NCI-H345 (cell line): ENCODE data around the gene HCCS.
A peak's percentile ranks its signal among the peaks of the same experiment; 100 is the strongest.
"Not testable (repeated sequence)": the region's sequence is repeated elsewhere in the genome, so short reads cannot be mapped to it uniquely, and the experiment has no call there.

Source experiments
- DNase-seq: peaks from one replicate; lab custom pipeline; 2025; lab: John Stamatoyannopoulos, UW

HCCS gene

GRCh38 chrX:11123087-11123486 lies 12.0 kb downstream of the HCCS start:
- DNase-seq: not testable (repeated sequence)

DNA sequence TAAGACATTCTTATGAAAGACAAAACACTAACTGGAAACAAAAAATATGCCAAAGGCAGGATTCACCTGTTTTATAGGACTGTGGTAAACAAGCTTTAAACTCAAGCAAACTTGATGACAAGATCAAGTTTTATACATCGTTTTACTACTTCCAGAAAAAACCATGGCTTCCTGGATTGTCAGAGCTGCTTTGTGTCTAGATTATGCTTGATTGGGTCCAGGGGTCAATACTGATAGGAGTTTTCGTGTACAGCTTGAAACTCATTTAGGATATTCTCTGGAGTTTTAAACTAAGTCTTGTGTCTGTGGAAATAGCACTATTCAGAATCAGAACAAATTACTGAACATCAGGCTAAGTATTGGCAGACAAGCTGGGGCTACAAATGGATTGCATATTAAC lies 13.0 kb downstream of the HCCS start:
- DNase-seq: no peak

GRCh38 chrX:11125060-11125459 lies 13.9 kb downstream of the HCCS start:
- DNase-seq: no peak

- no peak for DNase-seq
These were observed 18.5 kb downstream of the HCCS start for GRCh38 chrX:11129534-11130105.

GRCh38 chrX:11130136-11130535 lies 19.0 kb downstream of the HCCS start:
- DNase-seq: no peak

- no peak for DNase-seq
These were observed 20.0 kb downstream of the HCCS start for GRCh38 chrX:11131146-11131545.

DNA sequence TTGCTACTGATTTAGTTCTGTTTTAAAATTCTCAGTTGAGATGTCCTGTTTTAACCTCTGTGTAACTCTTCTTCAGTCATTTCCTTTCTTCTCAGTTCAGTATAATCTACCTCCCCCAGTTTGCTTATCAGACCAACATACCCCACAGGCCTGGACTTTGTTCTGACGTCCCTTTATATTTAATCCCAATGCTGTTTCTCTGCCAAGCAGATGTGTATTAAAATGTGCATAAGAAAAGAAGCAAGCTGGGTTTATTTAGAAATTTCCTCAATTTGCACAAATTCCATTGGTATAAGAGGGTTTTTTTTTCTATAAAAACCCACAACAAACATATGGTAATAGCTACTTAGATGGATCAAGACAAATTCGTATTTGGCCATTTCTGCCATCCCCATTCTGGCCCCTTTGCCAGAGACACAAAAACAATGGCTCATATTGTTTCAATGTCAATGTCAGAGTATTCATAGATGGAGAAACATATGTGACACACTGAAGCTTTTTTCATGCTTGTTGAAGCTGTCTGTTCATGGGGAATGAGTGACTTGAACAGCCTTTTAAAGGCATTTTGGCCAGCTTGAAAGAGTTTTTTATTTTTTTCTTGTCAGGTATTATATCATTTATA lies 24.5 kb downstream of the HCCS start:
- no peak for DNase-seq

GRCh38 chrX:11137543-11138139 lies 26.5 kb downstream of the HCCS start:
- peak; percentile 3 for DNase-seq

DNA sequence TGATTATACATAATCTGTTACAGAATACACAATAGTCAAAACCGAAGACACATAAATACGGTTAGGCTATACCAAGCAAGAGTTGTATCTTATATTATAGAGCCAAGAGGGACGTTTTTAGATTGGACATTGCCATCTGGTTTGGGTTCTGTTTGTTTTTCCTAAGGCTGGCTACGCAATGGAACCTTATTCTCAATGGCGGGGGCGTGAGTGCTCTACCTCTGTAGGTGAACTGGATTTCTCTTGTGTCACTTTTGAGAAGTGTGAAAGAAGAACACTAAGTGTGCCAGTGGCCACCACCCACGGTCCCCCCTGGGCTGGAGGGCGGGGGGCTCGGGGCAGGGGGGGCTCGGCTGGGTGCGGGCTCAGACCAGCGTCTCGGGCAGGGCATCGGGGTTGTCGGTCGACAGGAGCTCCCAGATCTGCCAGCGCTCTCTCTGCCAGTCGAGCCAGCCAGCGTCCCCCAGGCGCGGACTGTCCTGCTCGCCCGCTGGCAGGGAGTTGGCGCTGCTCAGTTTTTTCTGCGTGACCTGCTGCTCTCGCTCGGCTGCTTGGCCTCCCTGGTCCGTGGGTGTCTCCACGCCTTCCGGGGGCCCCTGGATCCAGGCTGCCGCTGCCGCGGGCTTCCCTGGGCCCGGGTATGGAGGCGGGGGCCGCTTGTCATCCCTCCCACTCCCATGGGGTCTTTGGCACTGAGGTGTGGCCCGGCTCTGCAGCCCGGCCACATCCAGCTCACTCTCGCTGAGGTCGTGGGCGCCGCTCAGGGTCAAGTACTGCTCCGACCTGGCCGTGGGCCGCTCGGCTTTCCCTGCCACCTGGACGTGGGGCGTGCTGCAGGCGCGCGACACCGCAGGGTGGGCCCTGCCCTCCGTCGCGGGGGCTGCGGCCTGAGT lies 27.6 kb downstream of the HCCS start:
- no peak for DNase-seq

GRCh38 chrX:11143931-11144678 lies 33.0 kb downstream of the HCCS start:
- peak; percentile 74 for DNase-seq

DNA sequence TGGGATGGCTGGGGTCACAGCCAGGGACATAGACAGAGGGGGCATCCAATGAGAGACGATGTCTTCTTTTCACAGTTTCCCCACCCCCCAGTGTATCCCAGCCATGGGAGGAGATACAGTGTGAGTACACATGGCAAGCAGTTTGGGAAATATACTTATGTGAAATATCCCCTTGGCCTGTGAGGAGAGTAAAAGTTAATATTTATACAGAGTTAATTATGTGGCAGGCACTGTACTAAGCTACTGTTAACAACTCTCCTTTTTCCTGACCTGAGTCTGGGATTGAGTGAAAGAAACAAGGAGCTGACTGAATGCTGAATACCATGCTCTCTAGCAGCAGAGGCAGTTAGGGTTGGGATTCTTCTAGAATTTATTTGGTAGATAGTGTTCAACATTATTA lies 35.3 kb downstream of the HCCS start:
- no peak for DNase-seq

- no peak for DNase-seq
These were observed 37.3 kb downstream of the HCCS start for GRCh38 chrX:11148401-11148800.

DNA sequence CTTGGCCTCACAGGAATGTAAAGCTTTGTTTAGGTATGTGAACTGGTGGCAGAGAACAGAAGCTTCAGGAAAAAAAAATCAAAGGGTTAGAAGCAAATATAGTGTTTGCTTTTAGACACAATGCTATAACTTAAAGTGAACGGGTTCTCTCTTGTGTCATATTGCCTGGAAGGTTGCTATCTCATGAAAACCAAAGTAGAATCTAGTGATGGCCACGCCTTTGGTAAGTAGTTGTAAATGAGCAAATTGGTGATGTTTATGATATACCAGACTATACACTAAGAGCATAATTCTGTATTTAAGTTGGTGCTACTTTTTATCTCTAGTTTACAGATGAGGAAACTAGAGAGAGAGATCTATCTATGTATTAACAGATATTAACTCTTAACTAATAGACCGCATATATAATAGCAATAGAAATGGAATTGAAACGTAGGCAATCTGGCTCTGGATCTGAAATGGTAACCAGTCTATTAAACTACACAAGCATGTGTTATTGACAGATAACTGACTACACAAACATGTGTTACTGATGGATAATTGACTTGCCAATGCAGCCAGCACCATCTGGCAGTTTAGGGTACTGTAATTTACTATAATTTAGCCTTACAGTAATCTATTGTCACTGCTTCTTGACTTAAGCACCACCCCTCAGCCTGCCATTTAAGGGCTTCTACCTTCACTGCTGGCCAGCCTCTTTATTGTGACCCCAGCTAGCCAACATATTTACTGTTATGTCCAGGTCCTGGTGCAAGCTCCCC lies 40.8 kb downstream of the HCCS start:
- DNase-seq: no peak

GRCh38 chrX:11159149-11159548 lies 48.0 kb downstream of the HCCS start:
- DNase-seq: no peak

GRCh38 chrX:11164433-11164832 lies 53.3 kb downstream of the HCCS start:
- DNase-seq: no peak

DNA sequence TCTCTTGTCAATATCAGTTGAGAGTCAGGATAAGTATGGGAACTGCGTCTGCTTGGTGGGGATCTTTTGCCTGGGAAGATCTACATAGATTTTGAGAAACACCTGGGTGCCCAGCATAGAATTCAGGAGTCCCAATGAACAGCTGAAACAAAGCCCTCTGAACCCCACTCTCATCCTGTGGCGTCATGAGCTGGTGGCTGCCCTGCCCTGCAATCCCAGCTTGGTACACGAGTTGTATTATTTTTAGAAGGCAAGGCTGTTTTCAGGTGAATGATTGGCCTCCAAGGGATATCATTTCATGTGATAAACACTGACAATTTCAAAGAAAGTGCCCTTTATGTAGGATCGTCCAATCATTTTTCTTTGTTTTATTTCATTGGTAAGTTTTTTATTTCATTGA lies 60.8 kb downstream of the HCCS start:
- no peak for DNase-seq

DNA sequence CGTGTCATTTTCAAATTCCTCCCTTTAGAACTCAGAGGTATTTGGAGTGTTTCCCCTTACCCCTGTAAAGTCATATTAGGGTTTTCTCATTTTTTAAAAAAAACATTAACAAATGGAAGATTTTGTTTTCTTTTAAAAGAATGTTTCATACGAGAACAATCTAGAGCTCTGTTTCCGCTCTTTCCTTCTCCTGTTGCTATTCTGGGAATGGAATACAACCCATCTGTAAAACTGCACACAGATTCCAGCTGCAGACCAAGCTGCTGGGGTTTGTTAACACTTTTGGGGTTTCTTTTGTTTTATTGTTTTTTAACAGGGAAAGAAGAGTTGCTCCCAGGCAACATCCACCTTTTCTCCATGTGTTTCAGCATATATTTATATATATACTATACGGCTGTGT lies 61.3 kb downstream of the HCCS start:
- no peak for DNase-seq
